ENCODE measurements around the gene UBE2D2. TPM values are rescaled to one million over a fixed set of nuclear protein-coding genes. Genes with fewer than 3 reads are reported as not detected.
"Not testable (repeated sequence)": the region's sequence is repeated elsewhere in the genome, so short reads cannot be mapped to it uniquely, and the experiment has no call there.

The UBE2D2 gene
- total and polyA plus RNA-seq, 7 donors, result 61.5 to 177 (median 93.0) TPM

DNA sequence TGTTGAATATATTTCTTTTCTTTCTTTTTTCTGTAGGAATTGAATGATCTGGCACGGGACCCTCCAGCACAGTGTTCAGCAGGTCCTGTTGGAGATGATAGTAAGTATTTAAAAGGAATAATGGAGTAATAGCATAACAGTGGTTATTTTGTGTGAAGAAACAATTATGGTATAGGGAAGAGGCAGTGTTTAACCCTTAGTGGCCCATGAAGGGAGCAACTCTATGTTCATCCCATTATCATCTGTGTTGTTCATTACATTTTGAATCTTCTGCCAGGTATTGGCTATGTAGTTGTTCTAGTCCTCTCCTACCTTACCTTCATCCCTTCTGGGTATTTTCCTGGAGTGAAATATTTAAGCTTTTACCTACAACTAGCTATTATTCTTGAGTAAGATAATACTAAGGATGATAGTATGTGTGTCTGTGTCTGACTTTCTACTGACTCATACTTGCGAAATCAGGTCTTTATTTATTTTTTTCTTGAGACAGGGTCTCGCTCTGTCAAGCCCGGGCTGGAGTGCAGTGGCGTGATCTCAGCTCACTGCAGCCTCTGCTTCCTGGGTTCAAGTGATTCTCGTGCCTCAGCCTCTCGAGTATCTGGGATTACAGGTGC, 39.3 kb downstream of the UBE2D2 start:
- peaks cover 0 to 3% (median 0%) of the 10 kb centered on the region in 4 donors for H3K9me3 ChIP-seq
- TF ChIP-seq POLR2AphosphoS5 (IDR thresholded peaks at IDR 0.05) (no peak), POLR2A (IDR thresholded peaks at IDR 0.05) (no peak), EP300 (IDR thresholded peaks at IDR 0.05) (no peak)
- TF ChIP-seq, protein P1, sequence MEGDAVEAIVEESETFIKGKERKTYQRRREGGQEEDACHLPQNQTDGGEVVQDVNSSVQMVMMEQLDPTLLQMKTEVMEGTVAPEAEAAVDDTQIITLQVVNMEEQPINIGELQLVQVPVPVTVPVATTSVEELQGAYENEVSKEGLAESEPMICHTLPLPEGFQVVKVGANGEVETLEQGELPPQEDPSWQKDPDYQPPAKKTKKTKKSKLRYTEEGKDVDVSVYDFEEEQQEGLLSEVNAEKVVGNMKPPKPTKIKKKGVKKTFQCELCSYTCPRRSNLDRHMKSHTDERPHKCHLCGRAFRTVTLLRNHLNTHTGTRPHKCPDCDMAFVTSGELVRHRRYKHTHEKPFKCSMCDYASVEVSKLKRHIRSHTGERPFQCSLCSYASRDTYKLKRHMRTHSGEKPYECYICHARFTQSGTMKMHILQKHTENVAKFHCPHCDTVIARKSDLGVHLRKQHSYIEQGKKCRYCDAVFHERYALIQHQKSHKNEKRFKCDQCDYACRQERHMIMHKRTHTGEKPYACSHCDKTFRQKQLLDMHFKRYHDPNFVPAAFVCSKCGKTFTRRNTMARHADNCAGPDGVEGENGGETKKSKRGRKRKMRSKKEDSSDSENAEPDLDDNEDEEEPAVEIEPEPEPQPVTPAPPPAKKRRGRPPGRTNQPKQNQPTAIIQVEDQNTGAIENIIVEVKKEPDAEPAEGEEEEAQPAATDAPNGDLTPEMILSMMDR (IDR thresholded peaks at IDR 0.05), result no peak
- H3K27ac ChIP-seq, result no peak overlapping the region
- peaks cover 0 to 16% (median 7%) of the 10 kb centered on the region in 4 donors for H3K4me1 ChIP-seq
- H3K4me3 ChIP-seq, result no peak overlapping the region
- no peaks in the 10 kb centered on the region for H3K27me3 ChIP-seq
- H3K36me3 ChIP-seq, result peaks cover 0 to 47% (median 15%) of the 10 kb centered on the region in 4 donors
- DNase-seq, result no peak
- intact Hi-C loops (cut with DNase I), result loop anchor here (10.0 kb wide), 1 partner anchor 176 kb away; no protein-coding TSS in a partner anchor
- 85 to 94% methylated on average over 7 of the region's 7 CpGs for WGBS, 2 donors

DNA sequence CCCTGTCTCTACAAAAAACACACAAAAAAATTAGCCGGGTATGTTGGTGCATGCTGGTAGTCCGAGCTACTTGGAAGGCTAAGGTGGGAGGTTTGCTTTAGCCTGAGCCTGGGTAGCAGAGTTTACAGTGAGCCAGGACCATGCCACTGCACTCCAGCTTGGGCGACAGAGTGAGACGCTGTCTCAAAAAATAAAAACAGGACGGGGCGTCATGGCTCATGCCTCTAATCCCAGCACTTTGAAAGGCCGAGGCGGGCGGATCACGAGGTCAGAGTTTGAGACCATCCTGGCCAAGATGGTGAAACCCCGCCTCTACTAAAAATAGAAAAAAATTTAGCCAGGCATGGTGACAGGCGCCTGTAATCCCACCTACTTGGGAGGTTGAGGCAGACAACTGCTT, 40.3 kb downstream of the UBE2D2 start:
- peaks cover 0 to 47% (median 15%) of the 10 kb centered on the region in 4 donors for H3K36me3 ChIP-seq
- H3K9me3 ChIP-seq, result peaks cover 0 to 3% (median 0%) of the 10 kb centered on the region in 4 donors
- no peak for DNase-seq
- TF ChIP-seq EP300 (IDR thresholded peaks at IDR 0.05) (no peak), POLR2AphosphoS5 (IDR thresholded peaks at IDR 0.05) (no peak), POLR2A (IDR thresholded peaks at IDR 0.05) (no peak)
- TF ChIP-seq, protein P1 (IDR thresholded peaks at IDR 0.05), result no peak
- H3K27ac ChIP-seq, result no peak overlapping the region
- H3K4me3 ChIP-seq, result no peak overlapping the region
- H3K4me1 ChIP-seq, result peaks cover 0 to 15% (median 7%) of the 10 kb centered on the region in 4 donors
- H3K27me3 ChIP-seq, result no peaks in the 10 kb centered on the region
- intact Hi-C loops (cut with DNase I), result loop anchor here (10.0 kb wide), 1 partner anchor 177 kb away; no protein-coding TSS in a partner anchor
- 93 to 94% methylated on average over 12 of the region's 12 CpGs for WGBS, 2 donors

DNA sequence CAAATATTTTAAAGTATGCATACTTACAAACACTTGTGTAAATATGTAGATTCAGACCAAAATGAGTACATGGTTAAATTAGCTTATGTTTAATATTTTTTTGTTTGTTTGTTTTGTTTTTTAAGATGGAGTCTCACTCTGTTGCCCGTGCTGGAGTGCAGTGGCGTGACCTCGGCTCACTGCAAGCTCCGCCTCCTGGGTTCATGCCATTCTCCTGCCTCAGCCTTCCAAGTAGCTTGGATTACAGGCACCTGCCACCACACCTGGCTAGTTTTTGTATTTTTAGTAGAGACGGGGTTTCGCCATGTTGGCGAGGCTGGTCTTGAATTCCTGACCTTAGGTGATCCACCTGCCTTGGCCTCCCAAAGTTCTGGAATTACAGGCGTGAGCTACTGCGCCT, 40.8 kb downstream of the UBE2D2 start:
- peaks cover 0 to 11% (median 5%) of the 10 kb centered on the region in 4 donors for H3K4me1 ChIP-seq

DNA sequence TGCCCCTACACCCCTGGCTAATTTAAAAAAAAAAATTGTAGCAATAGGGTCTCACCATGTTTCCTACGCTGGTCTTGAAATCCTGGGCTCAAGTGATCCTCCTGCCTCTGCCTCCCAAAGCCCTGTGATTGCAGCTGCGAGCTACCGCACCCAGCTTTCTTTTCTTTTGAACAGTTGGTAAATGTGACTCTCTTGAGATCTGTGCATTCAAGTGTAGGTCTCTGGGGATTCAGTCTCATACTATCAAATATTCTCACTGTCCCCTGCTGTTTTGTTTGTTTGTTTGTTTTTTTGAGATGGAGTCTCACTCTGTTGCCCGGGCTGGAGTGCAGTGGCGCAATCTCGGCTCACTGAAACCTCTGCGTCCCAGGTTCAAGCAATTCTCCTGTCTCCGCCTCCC, 44.7 kb downstream of the UBE2D2 start:
- Histone ChIP-seq H3K27ac (no peak overlapping the region), H3K27me3 (no peaks in the 10 kb centered on the region), H3K4me3 (no peak overlapping the region), H3K4me1 (peaks cover 0 to 8% (median 5%) of the 10 kb centered on the region in 4 donors), H3K36me3 (peaks cover 0 to 40% (median 11%) of the 10 kb centered on the region in 4 donors), H3K9me3 (no peaks in the 10 kb centered on the region)
- intact Hi-C loops (cut with DNase I), result loop anchor here (10.0 kb wide), 1 partner anchor 181 kb away; no protein-coding TSS in a partner anchor
- no peak for DNase-seq
- TF ChIP-seq, protein P1 (IDR thresholded peaks at IDR 0.05), result no peak
- TF ChIP-seq POLR2A (IDR thresholded peaks at IDR 0.05) (no peak), EP300 (IDR thresholded peaks at IDR 0.05) (no peak), POLR2AphosphoS5 (IDR thresholded peaks at IDR 0.05) (no peak)
- WGBS, 2 donors, result 94% methylated on average over 8 of the region's 8 CpGs

More for the DNA sequence above, 40.8 kb downstream of the UBE2D2 start:
- DNase-seq, H3K4me3 ChIP-seq, H3K9me3 ChIP-seq, H3K27me3 ChIP-seq, H3K27ac ChIP-seq: not testable (repeated sequence)
- 92 to 95% methylated on average over 9 of the region's 9 CpGs for WGBS, 2 donors
- intact Hi-C loops (cut with DNase I), result loop anchor here (10.0 kb wide), 1 partner anchor 177 kb away; no protein-coding TSS in a partner anchor
- peaks cover 0 to 47% (median 15%) of the 10 kb centered on the region in 4 donors for H3K36me3 ChIP-seq

DNA sequence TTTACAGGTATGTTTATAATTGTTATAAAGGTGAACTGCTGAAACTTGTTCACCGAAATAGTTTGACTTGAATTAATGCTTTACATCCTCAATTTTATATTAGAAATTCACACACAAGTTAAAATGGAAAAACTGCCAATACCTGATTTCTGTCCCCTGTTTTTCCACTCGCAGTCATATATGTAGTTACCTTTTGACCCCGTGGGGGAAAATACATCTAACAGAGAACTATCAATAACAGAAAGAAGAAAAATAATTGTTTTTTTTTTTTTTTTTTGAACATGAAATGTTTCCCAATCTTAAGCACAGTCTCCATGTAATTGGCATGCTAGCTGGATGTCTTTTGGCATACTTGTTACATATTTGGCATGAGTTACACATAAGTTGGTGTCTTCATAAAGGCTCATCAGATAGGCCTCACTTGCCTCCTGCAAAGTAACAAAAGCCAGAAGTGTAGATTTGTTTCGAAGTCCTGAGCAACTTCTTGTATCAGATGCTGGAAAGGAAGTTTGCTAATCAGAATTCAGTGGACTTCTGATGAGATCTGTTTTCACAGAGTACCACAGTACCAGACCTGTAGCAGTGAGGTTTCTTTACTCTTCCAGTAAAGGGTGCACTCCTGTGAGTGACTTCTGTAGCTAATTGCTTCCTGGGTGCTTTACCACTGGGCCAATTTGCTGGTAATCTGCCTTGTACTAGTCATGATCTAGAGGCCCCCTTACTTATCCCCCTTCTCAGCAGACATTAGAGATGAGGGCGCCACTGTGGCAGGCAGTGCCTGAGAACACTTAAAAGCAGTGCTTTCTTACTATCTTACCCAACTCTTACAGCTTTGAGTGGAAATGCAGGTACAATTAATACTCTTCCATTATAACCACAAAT, 50.8 kb downstream of the UBE2D2 start:
- peaks cover 0 to 32% (median 3%) of the 10 kb centered on the region in 4 donors for H3K36me3 ChIP-seq
- no peak for DNase-seq
- 86 to 89% methylated on average over 5 of the region's 5 CpGs for WGBS, 2 donors
- H3K4me1 ChIP-seq, result peaks cover 0 to 19% (median 9%) of the 10 kb centered on the region in 4 donors
- intact Hi-C loops (cut with DNase I), result no loop called here
- H3K9me3 ChIP-seq, result no peaks in the 10 kb centered on the region
- TF ChIP-seq, protein P1 (IDR thresholded peaks at IDR 0.05), result no peak
- TF ChIP-seq POLR2A (IDR thresholded peaks at IDR 0.05) (no peak), EP300 (IDR thresholded peaks at IDR 0.05) (no peak), POLR2AphosphoS5 (IDR thresholded peaks at IDR 0.05) (no peak)
- H3K4me3 ChIP-seq, result no peak overlapping the region
- H3K27me3 ChIP-seq, result no peaks in the 10 kb centered on the region
- H3K27ac ChIP-seq, result no peak overlapping the region
